Measurements from ENCODE around the gene CCDC60.
"Not testable (repeated sequence)": the region's sequence is repeated elsewhere in the genome, so short reads cannot be mapped to it uniquely, and the experiment has no call there.

CCDC60 gene

DNA sequence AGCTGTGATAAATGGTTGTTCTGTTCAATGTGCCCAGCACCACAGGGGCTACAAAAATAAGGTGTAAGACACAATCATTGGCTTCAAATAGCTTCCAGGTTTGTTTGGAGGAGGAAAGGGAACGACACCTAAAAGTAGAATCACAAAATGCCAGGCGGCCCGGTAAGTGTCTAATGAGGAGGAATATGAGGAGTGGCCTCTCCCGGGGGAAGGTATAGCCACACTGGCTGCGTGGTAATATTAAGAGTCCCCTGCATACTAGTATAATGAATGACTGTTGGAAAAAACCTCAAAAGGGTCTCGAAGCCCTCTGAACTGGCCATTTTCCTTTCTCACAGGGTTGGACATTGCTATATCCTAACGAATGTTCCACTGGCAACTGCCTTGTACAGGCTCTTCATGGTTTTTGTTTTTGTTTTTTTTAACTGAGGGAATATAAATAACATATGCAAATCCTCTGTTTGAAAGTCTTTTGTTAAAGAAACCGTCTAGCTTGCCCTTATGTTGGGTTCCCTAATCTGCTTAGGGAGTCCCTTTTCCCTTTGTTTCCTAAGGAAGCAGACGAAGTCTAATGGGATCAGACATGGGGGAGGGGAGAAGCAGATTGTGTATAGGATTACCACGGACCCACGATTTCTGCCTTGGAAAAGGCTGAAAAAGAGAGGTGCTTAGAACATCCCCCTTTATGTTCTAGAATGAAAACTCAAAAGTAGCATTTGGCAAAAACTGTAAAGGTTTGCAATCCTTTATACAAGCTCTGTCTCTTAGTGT lies 4.2 kb downstream of the CCDC60 start:
- no peak for DNase-seq

DNA sequence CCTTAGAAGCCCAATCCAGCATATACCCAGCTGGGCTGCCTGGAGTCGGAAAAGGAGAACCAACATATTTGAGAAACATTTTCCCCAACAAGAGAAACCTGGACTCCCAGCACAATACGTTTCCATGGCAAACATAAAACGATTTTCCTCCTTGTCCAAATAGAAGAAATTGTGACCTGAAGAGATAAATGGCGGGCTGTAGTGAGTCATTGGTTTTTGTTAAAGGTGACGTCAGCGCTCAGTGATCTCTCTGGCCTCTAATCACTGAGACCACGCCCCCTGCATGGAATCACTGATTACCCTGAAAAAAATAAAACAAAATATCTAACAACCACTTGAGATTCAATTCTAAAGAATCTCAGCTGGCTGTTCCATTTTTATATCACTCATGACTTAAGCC lies 6.0 kb downstream of the CCDC60 start:
- DNase-seq: no peak

DNA sequence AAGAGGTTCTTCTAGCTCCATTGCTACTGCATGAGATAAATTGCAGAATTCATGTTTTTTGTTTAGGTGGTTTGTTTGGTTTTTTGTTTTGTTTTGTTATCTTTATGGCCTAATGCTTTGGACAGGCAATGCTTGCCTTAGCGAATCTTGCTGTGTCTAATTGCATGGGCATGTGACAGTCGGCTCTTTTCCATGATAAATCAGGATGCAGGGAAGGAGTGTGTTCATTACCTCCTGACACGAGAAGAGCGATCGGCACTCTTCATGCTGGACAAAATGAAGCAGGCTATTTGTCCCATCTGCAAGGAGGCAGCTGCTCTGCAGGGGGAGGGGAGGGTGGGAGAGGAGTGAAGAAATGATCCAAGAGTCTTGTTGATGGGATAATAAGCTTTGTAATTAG lies 6.5 kb downstream of the CCDC60 start:
- no peak for DNase-seq

DNA sequence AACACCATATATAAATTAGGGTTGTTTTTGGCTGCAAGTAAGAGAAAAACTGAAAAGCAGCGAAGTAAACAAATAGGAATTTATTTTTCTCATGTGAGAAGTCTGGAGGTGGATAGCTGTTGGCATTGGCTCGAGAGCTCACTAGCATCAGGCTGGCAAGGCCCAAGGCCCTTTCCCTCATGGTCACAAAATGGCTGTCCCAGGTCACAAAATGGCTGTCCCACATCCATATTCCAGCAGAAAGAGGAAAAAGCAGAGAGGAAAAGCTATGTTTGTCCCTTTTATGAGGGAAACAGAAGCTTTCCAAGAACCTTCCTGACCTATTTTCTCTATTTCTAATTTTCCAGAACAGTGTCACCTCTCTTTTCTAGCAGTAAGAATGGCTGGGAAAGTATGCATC lies 7.5 kb downstream of the CCDC60 start:
- no peak for DNase-seq

DNA sequence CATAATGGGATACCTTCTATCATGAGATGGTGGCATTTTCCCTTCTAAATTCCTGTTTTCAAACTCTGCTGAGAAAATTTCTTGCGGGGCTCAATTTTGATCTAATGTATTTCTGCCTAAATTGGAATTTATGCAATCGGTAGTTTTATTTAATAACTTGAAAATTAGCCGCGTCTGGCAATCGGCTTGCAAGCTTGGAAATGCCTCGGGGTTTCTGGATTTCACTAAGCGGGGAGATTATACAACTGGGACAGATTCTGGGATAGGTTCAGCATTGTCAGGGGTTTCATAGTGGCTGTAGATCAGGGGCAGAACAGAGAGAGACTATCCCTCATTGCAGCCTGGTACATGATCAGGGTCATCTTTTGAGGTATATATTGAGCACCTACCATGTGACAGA lies 8.6 kb downstream of the CCDC60 start:
- no peak for DNase-seq

DNA sequence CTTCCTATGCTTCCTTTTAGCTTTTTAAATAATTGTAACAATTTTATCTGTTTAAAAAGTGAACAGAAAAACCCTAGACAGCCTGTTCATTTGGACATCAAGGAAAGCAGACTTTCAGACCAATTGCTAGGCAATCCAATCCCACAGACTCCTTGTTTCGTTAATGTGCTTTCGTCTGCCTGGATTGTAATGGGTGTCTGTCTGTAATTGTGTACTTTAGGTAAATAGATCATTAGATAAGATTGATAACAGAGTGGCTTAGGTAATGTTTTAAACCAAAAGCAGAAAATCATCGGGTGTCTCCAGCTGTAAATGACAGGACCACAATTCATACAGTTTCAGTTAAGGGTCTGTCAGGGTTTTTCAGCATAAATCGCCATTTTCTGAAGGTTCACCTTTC lies 19.6 kb downstream of the CCDC60 start:
- DNase-seq: no peak

DNA sequence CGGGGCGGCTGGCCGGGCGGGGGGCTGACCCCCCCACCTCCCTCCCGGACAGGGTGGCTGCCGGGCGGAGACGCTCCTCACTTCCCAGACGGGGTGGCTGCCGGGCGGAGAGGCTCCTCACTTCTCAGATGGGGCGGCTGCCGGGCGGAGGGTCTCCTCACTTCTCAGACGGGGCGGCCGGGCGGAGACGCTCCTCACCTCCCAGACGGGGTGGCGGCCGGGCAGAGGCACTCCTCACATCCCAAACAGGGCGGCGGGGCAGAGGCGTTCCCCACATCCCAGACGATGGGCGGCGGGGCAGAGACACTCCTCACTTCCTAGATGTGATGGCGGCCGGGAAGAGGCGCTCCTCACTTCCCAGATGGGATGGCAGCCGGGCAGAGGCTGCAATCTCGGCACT lies 25.8 kb downstream of the CCDC60 start:
- DNase-seq: not testable (repeated sequence)

DNA sequence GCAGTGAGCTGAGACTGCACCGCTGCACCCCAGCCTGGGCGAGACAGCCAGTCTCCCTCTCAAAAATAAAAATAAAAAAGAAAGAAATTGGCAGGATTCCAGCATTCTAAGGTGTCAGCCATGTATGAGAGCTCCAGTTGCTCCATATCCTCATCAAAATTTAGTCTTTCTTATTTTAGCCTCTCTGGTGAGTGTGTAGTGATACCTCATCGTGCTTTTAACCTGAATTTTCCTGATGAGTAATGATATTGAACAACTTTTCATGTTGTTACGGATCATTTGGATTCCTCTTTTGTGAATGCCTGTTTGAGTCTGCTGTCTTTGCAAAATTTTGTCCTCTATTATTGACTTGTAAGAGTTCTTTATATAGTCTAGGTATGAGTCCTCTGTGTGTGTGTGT lies 28.5 kb downstream of the CCDC60 start:
- DNase-seq: no peak

DNA sequence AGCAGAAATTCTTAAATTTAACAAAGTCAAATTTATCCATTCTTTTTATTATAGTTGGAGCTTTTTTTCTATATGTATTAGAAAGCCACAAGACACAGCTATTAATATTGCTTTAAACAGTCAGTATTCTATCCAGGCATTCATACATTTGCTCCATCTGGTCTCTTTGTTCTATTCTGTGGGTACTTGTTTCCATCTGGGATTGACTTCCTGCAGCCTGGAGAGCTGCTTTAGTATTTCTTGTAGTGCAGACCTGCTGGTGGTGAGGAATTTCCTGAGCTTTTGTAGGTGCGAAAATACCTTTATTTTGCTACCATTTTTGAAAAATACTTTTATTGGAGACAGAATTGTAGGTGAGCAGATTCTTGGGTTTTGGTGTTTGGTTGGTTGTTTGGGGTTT lies 29.0 kb downstream of the CCDC60 start:
- no peak for DNase-seq

DNA sequence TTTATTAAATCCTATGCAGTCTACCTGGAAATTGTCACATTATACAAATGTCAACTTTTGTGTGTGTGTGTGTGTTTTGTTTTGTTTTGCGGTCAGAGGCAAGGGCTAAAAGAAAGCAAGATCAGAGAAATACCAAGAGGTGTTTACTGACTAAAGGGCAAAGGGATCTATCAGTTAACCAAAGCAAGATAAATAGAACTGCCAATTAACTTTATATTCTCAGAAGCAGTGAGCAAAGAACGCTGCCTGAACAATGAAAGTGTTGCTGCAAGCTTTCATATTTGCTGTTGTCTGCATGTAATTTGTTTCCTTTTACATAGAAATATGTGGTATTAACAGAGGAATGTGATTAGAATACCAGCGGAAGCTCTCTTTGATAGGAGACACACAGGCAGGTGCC lies 30.9 kb downstream of the CCDC60 start:
- no peak for DNase-seq

DNA sequence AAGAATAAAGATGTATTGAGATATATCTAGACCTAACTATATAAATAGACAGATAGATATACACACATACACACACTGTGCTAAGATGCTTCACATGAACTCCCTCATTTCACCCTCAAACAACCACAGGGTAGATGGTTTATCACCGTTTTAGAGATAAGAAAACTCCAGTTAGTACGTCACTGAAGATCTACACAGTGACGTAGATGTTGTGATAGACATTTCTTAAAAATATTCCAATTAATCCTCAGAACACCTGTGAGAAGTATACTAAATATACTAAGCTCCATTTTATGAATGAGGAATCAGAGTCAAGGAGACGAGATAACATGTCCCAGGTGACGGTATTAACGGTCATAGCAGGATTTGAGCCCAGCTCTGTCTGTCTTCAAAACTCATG lies 31.5 kb downstream of the CCDC60 start:
- no peak for DNase-seq

DNA sequence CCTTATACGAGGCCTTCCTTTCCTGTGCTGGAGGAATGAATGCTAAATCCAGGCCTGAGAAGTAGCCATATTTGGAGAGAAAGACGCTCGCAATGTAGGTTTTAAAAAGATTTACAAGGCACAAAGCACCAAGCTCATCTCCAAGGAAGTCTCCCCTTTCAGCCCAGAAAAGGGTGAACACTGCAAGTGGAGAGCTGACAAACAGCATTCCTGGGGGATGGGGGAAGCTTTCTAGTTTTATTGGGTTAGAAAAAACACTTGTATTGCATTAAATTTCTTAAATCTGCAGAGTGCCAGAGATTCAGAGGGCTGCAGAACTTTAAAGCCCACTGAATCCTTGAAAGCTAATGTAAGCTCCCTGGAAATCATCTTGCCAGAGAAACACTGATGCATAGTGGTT lies 34.6 kb downstream of the CCDC60 start:
- no peak for DNase-seq

DNA sequence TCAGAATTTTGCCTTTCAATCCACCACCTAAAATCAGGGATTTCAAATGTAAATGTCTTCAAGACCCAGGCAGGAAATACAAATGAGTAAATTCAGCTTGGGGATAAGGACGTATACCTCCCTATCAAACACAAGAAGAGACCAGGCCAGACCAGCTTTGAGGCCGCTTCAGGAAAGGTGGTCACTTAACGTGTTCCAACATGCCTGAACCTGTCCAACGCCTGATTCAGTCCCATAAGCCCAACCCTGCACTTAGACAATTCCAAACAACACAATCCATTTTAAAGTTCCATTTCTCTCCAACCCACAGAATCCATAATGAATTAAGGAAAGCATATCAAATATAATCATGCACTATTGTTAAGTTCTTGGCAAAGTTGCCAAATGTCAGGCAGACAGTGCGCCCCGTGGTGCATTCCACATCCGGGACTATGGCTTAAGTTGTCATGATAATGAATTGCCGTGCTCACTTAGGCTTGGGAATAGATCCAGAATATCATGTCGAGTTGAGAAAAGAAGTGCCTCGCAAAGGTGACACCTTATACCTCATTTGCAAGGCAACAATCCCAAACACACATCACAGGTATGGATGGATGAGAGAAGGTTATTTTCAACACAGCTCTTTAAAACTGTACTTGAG lies 35.5 kb downstream of the CCDC60 start:
- DNase-seq: no peak

DNA sequence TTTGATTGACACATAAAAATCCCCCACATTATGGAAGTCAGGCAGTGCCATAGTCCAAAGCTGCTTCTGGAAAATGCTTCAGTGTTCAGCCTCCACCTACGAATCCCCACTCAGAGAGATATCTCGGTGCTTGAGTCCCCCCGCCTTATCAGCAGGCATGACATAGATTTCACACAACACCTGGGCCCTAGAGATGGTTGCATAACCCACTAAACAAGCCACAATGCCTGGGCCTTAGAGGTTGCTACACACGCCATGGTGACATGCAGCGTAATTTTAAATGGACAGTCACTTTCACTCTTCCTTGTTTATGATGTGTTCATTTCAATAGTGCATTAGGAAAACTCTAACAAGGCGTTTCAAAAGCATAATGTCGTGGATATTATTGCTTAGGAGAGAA lies 38.0 kb downstream of the CCDC60 start:
- no peak for DNase-seq

DNA sequence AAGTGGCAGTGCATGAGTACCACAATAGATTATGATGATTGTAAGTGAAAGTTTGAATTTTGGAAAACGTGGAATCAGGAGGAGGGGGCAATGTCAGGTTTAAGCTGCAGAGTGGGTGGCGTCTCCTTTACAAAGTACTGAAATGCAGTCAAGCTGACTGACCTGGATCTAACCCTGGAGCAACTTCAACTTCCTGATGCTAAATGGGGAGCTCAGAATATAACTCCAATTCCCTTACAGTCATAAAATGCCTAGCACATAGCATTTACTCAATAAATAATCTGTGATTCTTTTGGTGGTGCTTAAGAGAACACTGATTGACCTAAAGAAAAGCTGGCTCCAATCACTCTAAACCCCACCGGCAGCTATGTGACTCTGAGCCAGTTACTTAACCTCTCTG lies 38.5 kb downstream of the CCDC60 start:
- no peak for DNase-seq

DNA sequence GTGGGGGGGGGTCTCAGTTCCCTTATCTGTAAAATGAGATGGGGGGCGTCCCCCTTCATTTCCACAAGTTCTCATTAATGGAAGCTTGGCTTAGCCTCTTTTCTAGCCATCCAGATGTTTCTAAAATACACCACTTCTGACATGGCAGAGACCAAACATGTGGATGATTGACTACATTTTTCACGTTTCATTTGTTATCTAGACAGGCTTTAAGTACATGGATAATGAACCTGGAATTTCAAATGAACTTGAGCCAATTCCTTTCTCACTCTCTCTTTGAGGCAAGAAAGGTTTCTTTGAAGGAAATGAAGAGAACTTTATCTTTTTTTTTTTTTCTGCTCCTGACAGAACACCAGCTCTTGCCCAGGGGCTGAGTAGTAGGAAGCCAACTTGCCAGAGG lies 39.1 kb downstream of the CCDC60 start:
- no peak for DNase-seq

DNA sequence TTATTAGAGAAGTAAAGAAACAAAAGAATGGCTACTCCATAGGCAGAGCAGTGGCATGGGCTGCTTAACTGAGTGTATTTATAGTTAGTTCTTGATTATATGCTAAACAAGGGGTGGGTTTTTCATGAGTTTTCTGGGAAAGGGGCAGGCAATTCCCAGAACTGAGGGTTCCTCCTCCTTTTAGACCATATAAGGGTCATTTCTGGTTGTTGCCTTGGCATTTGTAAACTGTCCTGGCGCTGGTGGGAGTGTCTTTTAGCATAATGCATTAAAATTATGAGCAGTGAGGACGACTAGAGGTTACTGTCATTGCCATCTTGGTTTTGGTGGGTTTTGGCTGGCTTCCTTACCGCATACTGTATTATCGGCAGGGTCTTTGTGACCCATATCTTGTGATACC lies 40.1 kb downstream of the CCDC60 start:
- no peak for DNase-seq

DNA sequence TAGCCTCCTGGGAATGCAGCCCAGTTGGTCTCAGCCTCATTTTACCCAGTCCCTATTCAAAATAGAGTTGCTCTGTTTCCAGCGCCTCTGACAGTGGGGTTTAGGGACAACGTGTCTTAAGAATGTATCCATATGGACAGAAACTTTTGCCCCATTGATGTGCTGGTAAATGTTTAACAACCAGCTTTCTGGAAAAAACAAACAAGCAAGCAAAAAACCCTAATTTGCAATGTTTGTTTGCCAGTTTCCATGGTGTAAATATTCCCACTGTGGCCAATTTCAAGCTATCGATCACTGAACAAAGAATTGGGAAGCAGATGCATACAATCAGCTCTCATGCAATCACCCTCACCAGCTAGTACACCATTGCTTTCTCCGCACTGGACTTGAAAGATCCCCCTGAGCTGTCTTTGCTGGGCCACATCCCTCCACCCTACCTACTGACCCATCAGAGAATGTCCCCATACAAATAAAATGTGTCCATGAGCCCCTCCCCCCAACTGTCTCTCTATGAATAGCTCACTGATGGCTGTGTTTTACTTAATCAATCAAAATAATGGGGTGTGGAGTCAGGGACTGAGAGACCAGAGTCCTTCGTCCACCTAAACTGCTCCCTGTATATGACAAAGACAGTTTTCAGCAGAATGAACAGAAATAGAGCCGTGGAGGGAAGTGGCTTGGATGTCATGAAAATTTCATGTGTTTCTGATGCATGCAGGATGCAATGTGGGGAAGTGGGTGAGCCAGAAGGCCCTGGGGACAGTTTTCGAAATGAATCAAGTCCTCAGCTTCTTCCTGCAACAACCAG lies 40.8 kb downstream of the CCDC60 start:
- peak; percentile 64 for DNase-seq

DNA sequence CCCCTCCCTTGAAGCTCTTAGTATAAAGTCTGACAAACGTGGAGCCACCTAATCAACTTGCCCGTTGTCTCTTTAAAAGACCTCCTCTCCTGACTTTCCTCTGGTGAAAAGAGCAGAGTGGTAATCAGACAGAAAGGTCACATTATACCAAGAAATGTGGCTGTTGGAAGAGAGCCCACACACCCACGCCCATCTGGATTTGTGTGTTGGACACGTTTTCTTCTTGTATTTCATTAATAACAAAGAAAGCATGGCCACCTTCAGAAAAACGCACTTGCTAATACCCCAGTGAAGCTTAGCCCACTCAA lies 41.3 kb downstream of the CCDC60 start:
- no peak for DNase-seq

DNA sequence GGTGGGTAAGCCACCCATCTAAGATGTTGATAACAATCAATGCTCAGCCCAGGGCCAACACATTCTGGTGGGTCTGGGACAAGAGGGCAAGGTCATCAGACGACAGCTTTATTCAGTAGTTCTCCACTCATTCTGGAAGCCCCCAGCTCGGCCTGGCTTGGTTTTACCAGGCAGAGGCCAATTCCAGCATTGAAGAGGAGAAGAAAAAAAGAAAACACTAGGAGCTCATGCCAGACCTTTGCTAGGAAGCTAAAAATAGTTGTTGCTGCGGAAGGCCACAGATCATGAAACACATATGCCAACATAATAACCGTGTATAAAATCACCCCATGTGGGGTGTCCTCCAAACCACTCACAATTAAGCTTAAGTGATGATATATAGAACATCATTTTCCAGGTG lies 44.4 kb downstream of the CCDC60 start:
- no peak for DNase-seq

DNA sequence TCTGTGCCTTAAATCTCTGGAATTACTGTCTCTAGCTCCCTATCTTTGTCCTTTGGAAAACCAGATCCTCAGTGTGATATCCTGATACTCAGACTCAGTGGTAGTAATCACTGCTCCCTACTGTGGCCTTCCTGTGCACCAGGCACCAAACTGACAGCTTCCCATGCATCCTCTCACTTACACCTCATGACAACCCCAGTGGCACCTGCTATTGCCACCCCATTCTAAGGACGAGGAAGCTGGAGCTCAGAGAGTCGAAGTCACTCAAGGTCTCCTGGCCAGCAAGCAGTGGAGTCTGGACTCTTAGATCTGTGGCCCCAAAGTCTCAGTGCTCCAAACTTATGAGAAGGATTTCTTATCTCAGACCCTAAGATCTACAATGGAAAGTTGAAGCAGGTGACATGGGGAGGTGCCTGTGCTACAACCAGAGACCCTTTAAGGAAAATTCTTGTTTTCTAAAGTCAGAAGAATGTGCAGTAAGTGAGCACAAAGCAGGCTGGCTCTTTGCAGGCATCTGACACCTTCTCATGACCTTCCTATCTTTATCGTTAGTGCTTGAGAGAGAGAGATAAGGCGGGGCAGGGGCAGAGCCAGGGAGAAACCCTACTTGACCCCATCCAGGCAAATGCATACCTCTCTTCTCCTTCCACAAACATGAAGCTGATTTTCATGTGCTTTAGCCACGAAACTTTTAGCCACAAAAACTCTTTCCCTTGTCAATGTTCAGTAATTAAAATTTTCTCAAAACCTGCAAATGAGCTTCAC lies 47.1 kb downstream of the CCDC60 start:
- DNase-seq: no peak

DNA sequence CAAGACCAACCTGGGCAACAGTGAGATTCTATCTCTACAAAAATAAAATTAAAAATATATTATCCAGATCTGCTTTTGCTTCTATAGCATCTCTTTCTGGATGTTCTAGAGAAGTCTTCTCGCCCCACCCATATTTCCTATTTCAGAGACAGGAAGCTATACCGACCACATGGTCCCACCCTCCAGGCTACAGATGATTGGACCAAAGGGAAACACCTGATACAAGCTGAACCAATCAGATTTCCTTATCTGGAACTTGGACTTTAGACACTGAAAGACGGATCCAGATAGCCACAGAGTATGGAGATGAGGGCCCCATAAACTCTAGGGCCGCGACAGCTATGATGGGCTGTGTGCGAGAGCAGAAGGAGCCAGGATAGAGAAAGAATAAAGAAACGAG lies 48.7 kb downstream of the CCDC60 start:
- no peak for DNase-seq

DNA sequence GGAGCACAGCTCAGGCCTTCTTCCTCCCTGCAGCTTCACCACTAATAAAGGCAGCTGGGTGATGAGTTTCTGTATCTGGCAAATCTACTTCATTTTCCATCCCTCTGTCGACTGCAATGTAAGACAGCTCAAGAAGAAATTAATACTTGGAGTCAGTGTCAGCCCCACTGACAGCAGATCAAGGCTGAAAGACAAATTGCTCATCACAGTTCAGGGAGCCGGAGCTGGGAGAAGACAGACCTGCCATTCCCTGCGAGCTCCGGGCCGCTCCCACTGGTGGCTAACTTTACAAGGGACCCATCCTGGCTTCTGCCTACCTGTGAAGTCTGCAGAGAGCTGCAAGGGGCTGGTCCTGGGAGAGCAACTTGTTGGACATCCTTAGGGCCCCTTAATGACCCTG lies 49.8 kb downstream of the CCDC60 start:
- no peak for DNase-seq

DNA sequence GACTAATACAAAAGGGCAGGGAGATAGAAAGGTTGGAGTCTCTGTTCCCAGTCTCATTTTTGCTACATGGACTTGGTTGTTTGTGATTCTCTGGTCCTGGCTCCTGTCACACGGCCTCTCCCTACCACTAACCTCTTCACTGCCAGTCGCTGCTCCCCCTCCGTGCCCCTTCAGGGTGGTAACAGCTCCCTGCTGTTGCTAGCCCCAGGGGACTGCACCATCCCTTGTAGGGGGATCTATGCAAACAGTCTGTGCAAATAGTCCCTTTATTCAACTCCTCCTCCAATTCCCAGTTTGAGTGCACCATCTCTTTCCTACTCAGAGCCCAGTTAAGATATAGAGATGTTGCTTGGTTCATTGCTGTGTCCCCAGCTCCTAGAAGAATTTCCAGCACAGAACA lies 51.1 kb downstream of the CCDC60 start:
- DNase-seq: no peak
